HT1080 (cell line): ENCODE results near the gene SPATA6L. TPM values are rescaled to one million over a fixed set of nuclear protein-coding genes. Genes with fewer than 3 reads are reported as not detected.
A peak's percentile ranks its signal among the peaks of the same experiment; 100 is the strongest.

Experiments used
- DNase-seq: peaks from one replicate; pipeline ENCODE4 v3.0.0-alpha.2; 2015; ENCODE audit warnings: low read depth
- polyA plus RNA-seq, 2 experiments: library from polyadenylated mRNA; depleted of rRNA; stranded (reverse); fragments of >200 nt; gene quantifications; 2 replicates each; pipeline ENCODE4 v1.2.3, GENCODE V29; 2015
- total RNA-seq: library from RNA; depleted of rRNA; stranded (reverse); fragments of >200 nt; shearing (Covaris generic); gene quantifications from 2 replicates; pipeline ENCODE4 v1.2.3, GENCODE V29; 2014; rRNA removed

The SPATA6L gene, protein sequence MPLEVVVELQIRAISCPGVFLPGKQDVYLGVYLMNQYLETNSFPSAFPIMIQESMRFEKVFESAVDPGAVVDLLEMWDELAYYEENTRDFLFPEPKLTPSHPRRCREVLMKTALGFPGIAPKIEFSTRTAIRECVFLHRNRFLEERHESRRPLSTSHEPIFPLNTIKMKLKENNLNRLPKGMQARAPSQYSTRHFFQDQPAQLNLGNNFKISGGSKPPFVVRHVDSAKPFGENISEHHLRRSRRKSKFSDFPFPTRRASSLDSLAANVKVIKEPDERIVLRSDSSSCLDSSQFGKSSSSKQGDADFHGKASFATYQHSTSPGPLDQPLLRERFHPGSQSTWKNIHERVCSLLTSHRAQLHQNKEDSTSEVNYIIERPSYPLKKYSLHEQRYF
- total RNA-seq, result 0.92 and 1.0 TPM in 2 replicates
- 0.33 TPM in 1 of 2 replicates, not detected in the other for polyA plus RNA-seq (2015; cell fraction: cytosol; rRNA removed)
- polyA plus RNA-seq (2015; cell fraction: nucleus; rRNA removed), result 0.16 and 0.96 TPM in 2 replicates

DNA sequence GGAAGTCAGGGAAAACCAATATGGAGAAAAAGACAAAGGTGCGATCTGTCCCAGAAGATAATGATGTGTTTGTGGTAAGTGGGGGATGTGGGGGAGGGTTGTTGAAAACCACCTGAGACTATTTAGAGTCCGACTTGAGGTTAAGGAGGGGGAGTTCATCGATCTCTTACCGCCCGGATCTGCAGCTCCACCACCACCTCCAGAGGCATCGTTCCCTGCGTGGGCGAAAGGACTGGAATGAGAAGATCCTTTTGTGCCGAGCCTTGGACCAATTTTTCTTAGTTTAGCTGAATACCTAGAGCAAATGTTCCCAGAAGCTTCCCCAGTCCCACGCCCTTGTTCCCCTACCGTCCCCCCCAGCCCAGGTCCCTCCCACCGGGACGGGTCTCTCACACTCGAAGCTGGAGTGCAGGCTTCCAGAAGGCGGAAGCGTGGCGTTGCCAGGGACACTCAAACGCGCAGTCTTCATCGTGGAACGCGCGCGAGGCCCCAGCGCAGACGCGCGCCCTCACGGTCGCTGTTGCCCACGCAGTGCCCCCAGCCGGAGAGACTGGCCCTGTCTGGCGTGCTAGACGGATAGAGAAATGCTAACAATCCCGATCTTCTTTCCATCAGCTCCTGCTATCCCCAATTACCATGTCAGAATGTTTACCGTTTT lies at the start of gene SPATA6L:
TSS of gene SPATA6L (minus strand) at position 439 of the 658 bp plus-strand sequence. CDS start at position 209, 230 bp downstream.
- peak; percentile 27 for DNase-seq

DNA sequence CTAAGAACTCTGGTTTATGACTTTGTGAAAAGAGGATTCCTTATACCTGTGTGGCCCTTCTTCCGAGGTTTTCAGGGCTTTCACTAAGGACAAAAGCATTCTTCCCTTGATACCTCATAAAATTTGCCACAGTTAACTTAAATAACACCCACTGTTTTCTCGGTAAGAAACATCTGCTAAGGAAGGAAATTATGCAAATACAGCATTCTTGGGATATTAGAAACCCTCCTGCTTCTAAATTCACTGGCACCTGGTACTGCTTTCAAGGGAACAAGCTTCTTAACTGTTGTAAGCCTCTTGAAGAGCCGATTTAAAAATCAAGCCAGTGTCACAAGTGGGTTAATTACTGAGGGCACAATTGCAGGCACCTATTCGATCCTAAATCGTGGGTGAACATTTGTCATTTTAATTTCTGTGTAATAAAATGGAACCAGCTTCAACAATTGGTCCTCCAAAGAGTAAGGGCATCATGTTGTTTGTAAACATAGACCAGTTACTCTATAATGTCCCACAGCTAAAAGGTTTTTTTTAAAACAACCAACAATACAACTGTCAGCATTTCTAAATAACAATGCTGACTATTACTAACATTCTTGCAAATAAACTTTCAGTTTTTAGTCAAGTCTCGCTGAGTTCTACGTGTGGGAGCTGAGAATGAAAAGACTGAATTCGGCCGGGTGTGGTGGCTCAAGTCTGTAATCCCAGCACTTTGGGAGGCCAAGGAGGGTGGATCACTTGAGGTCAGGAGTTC lies 48.2 kb upstream of the SPATA6L start:
- no peak for DNase-seq

DNA sequence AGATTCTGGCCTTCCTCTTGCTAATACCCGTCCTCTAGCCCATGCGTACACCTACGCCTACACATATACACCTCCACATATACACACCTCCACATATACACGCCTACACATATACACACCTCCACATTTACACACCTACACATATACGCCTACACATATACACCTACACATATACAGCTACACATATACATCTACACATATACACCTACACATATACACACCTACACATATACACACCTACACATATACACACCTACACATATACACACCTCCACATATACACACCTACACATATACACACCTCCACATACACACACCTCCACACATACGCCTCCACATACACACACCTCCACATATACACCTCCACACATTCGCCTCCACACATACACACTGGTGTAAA lies 47.6 kb upstream of the SPATA6L start:
- DNase-seq, result peak; percentile 9

DNA sequence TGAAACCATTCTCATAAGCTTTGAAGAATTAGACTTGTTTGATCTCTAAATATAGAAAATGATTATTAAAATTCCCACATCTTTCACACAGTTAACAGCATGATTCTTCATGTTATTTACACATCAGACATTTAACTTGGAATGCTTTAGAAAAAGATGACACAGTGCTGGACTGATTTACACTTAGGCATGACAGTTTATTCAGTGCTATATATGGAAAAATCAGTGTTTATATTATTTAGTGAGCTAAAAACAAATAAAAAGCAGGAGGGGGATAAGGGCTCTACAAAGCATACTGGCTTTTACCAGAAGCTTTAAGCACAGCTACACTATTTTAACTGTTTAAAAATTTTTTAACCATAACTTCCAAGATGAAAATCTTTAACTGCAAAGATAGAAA lies 43.1 kb upstream of the SPATA6L start:
- no peak for DNase-seq

DNA sequence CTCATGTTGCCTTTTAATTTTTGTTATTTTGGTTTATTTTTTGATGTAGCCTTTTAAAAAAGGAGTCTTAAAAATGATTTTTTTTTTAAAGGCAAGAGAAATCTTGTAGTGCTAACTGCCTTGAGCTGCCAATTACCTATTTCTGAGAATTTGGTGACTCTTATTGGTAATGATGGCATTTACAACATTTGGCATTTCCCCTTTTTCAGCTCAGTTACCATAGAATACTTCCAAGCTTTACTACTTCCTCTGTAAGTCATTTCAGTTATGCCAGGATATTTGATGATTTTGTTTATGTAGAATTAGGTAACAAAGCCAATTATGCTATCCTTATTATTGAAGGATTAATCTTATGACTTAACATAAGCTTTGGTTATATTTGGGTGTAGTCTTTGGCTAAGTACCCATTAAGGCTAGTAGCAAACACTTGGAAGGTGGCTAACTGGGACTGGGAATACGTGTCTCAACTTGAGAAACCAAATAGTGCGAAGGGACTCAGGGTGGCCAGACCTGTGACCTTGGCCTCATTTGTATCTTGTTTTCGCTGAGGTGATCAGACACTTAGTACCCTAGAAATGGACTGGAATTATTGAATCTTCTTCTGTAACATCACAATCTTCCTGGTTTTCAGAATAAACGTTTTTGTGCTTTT lies 40.8 kb upstream of the SPATA6L start:
- DNase-seq, result no peak

DNA sequence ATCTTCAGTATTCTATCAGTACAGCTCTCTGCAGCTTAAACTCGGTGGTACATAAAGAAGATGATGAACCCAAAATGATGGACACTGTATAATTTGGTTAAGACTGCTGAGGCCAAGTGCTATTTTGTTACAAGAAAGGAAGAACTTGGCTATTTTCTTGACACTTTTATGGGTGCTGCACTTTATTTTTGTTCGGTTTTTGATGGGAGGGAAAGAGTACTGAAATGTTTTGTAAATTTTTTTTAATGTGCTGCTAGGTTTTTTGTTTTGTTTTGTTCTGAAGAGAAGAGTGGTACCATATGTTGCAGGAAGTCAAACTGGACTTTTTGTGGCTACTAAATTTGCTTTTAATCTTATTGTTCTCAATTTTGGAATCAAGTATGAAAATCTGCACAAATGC lies 39.7 kb upstream of the SPATA6L start:
- DNase-seq, result no peak

DNA sequence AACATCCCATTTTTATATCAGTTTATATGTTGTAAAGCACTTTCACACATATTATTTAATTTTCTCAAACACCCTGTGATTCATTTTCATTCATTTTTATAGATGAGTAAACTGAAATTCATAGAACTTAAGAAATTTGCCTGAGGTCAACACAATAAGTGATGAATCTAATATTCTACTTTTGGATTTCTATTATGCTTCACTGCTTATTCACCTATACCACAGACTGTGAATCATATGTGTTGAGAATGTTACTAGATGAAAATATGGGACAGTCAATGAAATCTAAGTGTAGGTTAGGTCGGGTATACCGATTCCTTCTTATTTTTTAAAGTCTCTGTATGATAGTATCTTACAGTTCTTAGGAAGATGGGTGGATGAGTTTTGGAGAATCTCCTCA lies 37.8 kb upstream of the SPATA6L start:
- no peak for DNase-seq

DNA sequence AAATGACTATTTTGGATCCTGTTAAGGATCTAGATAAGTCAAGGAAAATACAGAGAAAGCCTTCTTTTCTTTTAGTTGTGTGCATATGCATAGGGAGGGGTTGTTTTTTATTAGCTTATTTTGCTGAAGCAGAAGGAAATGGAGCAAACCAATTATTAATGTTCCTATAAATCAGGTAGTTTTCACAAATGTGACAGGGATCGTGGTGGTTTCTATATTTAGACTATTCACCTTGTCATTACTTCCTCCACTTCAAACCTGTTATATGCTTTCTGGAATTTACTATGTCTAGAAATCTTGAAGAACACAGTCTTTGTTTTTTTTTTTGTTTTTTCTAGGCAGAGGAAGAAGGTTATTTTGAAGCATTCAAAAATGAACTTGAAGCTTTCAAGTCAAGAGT lies 35.2 kb upstream of the SPATA6L start:
- DNase-seq, result no peak

DNA sequence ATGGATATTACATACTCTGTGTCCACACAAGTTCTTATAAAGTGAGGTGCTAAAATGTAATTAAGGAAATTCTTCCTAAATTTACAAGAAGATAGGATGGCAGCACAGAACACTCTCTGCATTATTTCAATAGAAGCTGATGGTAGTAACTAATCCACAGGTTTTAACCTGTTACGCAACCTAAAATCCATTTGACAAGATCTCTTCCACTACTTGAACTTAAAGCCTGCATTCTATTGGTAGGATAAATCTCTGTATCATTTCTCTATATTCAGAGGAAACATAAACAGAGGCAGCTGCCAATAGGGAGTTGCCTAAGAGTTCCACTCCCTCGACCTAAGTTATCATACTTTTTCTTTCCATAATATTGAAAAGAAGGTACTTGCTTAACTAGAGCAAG lies 34.7 kb upstream of the SPATA6L start:
- no peak for DNase-seq

DNA sequence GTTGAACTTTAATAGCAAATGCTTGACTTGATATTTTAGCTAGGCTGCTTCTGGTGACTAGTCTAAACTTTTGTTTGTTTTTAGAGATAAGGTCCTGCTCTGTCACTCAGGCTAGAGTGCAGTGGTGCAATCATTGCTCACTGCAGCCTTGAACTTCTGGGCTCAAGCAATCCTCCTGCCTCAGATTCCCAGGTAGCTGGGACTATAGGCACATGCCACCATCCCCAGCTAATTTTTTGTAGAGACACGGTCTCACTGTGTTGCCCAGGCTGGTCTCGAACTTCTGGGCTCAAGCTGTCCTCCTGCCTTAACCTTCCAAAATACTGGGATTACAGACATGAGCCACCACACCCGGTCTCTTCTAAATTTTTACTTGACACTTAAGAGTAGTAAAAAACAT lies 33.8 kb upstream of the SPATA6L start:
- no peak for DNase-seq

DNA sequence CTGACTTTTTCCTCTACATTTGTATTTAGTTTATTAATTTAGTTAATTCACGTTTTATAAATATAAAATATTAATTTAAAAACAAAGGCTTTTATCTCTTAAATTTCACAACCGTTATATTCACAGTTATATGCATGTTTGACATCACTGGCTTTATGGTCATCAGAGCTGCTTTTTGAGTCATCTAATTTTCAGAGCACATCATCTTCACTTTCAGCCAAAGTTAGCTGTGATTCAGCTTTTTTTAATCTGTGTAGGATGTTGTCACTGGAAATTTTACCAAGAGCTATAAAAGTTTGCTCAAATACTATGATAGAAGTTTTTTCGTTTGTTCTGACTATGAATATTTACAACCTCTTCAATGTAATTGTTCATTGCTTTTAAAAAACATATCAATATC lies 25.5 kb upstream of the SPATA6L start:
- DNase-seq, result no peak

DNA sequence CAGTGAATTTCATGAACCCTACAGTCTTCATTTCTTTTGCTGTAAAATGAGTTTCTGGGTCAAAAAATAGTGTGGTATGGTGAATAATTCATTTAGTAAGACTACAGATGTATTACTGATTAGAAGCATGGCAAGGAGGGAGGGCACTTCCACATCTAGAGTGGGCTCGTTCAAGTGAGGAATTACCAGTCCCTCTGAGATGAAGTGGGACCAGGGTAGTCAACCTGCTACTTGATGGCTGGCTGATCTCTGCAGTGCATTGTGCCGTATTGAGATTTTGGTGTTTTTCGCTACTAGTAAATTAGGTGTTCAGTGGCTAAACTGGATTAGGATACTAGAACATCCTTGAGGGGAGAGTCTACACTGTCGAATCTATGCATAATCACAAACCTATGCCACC lies 23.9 kb upstream of the SPATA6L start:
- no peak for DNase-seq

DNA sequence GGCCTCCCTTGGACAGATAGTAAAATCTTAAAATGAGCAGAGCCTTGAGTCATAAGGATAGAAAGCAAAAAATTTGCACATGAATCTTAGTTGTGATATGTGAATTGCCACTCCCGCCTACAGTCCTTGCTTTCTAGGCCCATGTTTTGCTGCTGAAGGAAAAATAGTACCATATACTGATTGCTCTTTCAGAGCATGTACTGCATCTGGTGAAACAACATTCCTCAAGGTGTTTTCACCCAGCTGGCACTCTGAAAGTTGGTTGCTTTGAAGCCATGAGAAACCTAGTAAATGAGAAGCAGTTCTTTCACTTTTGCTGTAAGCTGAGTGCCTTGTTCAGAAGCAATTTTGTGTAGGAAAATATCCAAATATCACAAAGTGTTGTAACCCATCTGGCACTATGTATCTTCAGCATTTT lies 23.4 kb upstream of the SPATA6L start:
- no peak for DNase-seq

DNA sequence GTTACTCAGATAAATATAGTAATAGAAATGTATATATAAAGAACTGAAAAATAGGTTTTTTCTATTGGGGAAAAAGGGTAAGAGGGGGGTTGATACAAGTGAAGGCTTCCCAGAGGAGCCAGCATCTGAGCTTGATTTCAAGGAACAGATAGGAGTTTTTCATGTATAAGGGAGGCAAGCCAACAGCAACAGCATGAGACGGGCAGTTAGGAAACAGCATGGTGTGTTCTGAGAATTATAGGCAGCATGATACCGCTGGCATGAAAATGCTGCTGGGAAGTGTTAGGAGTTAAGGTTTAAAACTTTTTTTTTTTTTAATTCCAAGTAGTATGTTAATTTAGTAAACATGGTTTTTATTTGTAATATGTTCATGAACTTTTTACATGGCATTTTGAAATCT lies 22.7 kb upstream of the SPATA6L start:
- DNase-seq, result no peak

DNA sequence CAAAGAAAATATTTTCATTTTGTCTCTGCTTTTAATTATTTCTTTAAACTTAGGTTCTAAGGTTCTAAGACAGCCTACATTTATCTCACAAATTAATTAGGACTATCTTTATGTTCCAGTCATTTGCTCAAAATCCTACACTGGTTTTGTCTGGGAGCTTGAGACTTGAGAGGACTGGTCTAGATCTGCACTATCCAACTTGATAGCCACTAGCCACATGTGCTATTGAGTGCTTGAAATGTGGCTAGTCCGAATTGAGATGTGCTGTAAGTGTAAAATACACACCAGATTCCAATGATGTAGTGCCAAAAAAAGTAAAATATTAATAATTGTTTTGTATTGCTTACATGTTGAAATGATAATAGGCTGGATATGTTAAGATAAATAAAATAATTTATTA lies 20.3 kb upstream of the SPATA6L start:
- no peak for DNase-seq

DNA sequence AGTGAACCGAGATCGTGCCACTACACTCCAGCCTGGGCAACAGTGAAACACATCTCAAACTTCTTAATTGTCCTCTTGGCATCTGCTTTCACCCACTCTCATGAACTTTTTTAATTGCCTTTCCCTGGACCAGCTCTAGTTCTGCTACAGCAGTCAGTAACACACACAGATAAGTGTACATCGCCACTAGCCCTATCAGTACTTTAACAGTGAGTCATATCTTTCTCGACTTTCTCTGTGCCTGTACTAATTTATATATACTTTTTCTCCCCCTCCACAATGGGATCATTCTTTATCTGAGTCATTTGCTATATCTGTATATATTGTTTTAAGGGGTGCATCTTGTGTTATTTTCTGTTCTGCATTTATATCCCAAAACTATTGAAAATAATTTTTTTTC lies 19.8 kb upstream of the SPATA6L start:
- DNase-seq, result no peak

DNA sequence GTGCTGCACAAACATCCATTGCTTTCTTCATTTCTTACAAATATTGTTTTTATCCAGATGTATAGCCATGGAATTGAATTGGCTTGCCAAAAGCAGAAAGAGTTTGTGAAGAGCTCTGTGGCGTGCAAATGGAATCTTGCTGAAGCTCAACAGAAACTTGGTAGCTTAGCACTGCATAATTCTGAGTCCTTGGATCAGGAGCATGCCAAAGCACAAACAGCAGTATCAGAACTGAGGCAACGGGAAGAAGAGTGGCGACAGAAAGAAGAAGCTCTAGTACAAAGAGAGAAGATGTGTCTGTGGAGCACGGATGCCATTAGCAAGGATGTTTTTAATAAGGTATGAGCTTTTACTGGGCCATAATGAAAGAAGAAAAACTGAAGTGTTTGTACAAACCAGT lies 18.5 kb upstream of the SPATA6L start:
- no peak for DNase-seq

DNA sequence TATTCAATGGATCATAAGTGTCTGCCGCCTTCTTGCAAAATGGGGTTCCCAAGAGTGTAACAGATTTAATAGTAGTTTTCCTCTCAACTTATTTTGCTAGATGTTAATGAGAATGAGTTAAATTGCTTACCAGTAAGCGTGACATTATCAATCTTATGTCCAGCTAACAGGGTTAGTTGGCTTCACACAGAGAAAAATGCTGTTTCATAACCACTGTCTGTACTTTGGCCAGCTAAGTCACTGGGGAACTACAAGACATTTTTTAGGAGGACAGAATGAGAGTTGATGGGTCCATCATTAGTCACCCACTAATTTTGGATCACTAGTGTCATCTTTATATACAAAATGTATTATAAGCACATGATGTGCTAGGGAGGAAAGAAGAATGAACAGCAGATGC lies 14.5 kb upstream of the SPATA6L start:
- no peak for DNase-seq

DNA sequence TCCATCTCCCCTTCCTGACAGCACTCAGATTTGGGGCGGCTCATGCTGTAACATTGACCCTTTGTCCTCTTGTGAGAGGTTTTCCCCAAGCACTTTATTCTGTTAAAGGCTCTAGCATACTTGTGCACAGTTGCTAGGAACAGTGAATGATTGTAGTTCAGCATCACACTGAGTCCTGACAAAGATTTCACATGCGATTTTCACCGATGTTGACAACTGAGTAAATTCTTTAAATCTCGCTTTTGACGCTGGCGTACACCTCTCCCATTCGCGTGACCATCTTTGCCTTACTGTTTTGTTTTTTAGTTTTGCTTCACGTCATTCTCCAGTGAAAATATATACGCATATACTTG lies 13.9 kb upstream of the SPATA6L start:
- no peak for DNase-seq

DNA sequence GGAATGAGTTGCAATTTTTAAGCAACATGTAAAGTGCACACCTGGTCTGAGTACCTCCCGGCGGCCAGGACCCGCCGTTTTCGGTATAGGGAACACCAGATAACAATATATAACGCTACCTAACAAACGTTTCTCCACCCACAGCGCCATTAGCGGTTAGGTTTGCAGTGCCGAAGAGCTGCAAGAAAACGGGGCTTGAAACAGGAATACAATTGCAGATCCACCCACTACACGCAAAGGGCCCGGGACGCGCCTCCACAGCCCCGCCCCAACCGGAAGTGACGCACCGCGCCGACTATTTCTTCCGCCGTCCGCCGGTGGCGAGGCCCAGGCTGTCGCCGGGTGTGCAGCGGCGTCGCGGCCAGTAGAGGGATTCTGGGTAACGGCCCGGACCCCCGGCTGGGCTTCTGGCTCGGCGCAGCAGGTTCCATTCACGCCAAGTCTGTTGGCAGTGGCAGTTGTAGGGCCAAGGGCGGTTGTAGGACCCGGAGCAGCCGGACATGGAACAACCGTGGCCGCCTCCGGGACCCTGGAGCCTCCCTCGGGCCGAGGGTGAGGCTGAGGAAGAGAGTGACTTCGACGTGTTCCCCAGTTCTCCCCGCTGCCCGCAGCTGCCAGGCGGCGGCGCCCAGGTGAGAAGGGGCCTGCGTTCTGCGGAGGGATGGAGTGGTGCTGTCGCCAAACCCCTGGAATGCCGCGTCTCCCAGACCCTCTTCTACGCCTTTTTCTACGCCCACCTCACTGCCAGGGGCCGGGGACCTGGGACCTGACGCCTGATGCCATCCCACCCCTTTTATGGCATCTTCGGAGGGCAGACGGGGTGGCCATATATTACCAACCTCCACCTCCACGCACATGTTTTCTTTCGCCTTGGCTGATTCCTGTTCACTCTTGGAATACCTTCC lies 13.2 kb upstream of the SPATA6L start, which contains the start of gene CDC37L1:
TSS of gene CDC37L1 (plus strand) at position 302 of the 905 bp plus-strand sequence. CDS start at position 501, 199 bp downstream.
- peak; percentile 97 for DNase-seq
